K562 (cell line): ENCODE data around the gene GTSE1. TPM values are rescaled to one million over a fixed set of nuclear protein-coding genes. Genes with fewer than 3 reads are reported as not detected.

Experiments used
- BCL6 ChIP-seq: fragments of 250-450 bp; sonication (Bioruptor Pico); IDR thresholded peaks from 2 replicates; pipeline ENCODE4 v1.4.0; 2020
- CREBBP ChIP-seq: IDR thresholded peaks from one replicate; pipeline ENCODE4 v1.6.1; 2012; ENCODE audit warnings: low read depth, mild to moderate bottlenecking, control low read depth, inconsistent platforms, low read length
- FOXP1 ChIP-seq: sonication (generic); formaldehyde crosslinking; IDR thresholded peaks from 2 replicates; pipeline ENCODE4 v1.8.0; 2022; ENCODE audit warnings: mild to moderate bottlenecking, missing genetic modification reagents
- HDAC3 ChIP-seq: fragments of 450-650 bp; IDR thresholded peaks from 2 replicates; pipeline ENCODE4 v1.6.1; 2018; ENCODE audit warnings: borderline replicate concordance, mild to moderate bottlenecking, moderate library complexity; ENCODE audit not compliant: partially characterized antibody
- IRF2 ChIP-seq: sonication (generic); formaldehyde crosslinking; IDR thresholded peaks from 2 replicates; pipeline ENCODE4 v1.8.1; 2022; ENCODE audit warnings: mild to moderate bottlenecking, missing genetic modification reagents
- KAT2B ChIP-seq: IDR thresholded peaks from one replicate; pipeline ENCODE4 v1.6.1; 2012; ENCODE audit warnings: low read depth, mild to moderate bottlenecking, control low read depth, inconsistent platforms, low read length, moderate library complexity
- KAT7 ChIP-seq: sonication (generic); formaldehyde crosslinking; IDR thresholded peaks from 2 replicates; pipeline ENCODE4 v1.8.0; 2022; ENCODE audit warnings: missing genetic modification reagents, mild to moderate bottlenecking, borderline replicate concordance
- PHB ChIP-seq: fragments of 250-450 bp; sonication (Bioruptor Pico); IDR thresholded peaks from 2 replicates; pipeline ENCODE4 v1.5.0; 2021
- POLR2H ChIP-seq: IDR thresholded peaks from 2 replicates; pipeline ENCODE4 v1.6.1; 2016; ENCODE audit warnings: missing genetic modification characterization, low read depth, mild to moderate bottlenecking, control low read depth, missing compliant biosample characterization, moderate library complexity
- SIN3A ChIP-seq, 2 experiments: fragments of 150-350 bp in 1 of 2; IDR thresholded peaks; 2 replicates each; pipeline ENCODE4 v1.6.1; 2011 to 2016; ENCODE audit warnings: borderline replicate concordance in 2 of 2, low read depth in 2 of 2, low read length in 2 of 2, mild to moderate bottlenecking in 2 of 2, moderate library complexity in 2 of 2; ENCODE audit not compliant: control insufficient read depth in 1 of 2
- SMAD2 ChIP-seq: fragments of 150-350 bp; IDR thresholded peaks from 2 replicates; pipeline ENCODE4 v1.6.1; 2014; ENCODE audit warnings: low read depth, mild to moderate bottlenecking, low read length
- SMARCC2 ChIP-seq: fragments of 450-650 bp; IDR thresholded peaks from 2 replicates; pipeline ENCODE4 v1.6.1; 2017; ENCODE audit warnings: antibody characterized with exemption, moderate library complexity, mild to moderate bottlenecking, low read depth
- SREBF1 ChIP-seq: fragments of 150-350 bp; IDR thresholded peaks from 2 replicates; pipeline ENCODE4 v1.6.1; 2014; ENCODE audit warnings: antibody characterized with exemption, low read depth, low read length, borderline replicate concordance
- ZNF3 ChIP-seq: fragments of 250-450 bp; sonication (Bioruptor Pico); IDR thresholded peaks from 2 replicates; pipeline ENCODE4 v1.5.0; 2021; ENCODE audit warnings: mild to moderate bottlenecking, moderate library complexity
- ZNF586 ChIP-seq: fragments of 450-650 bp; formaldehyde crosslinking; conservative IDR thresholded peaks from 2 replicates; pipeline ENCODE4 v1.4.0; 2020; ENCODE audit warnings: mild to moderate bottlenecking, moderate library complexity
- polyA plus RNA-seq, 8 experiments: library from polyadenylated mRNA; depleted of rRNA in 4 of 8; stranded (reverse) in 5 of 8; unstranded in 3 of 8; fragments of >200 nt; fragmentation: Nextera tagmentation in 2 of 8; fragmentation: Illumina TruSeq in 1 of 8; extraction: Ambion mirVana in 2 of 8; extraction: Trizol in 1 of 8; gene quantifications; 2 replicates each; pipeline versions ENCODE4 v1.2.1 to v1.2.3, GENCODE V29; 2011 to 2014; ENCODE audit warnings: inconsistent platforms in 1 of 8, missing spikeins in 1 of 8
- total RNA-seq, 7 experiments: library from RNA; depleted of rRNA in 6 of 7; stranded (reverse); fragments of >200 nt in 6 of 7; fragmentation: Illumina TruSeq in 2 of 7; extraction: Trizol in 2 of 7; gene quantifications; 2 replicates each; pipeline versions ENCODE4 v1.2.1 to v1.2.3, GENCODE V29; 2011 to 2021; ENCODE audit warnings: low replicate concordance in 1 of 7
- TF ChIP-seq, protein P1 (sequence below): fragments of 450-650 bp; IDR thresholded peaks from 2 replicates; pipeline ENCODE4 v1.6.1; 2018; ENCODE audit warnings: mild to moderate bottlenecking, low read depth; ENCODE audit not compliant: partially characterized antibody
- TF ChIP-seq, protein P2 (sequence below): fragments of 450-650 bp; IDR thresholded peaks from 2 replicates; pipeline ENCODE4 v1.6.1; 2016; ENCODE audit warnings: antibody characterized with exemption
- TF ChIP-seq, protein P3 (sequence below): fragments of 250-450 bp; sonication (Bioruptor Pico); IDR thresholded peaks from 2 replicates; pipeline ENCODE4 v1.9.0; 2021; ENCODE audit warnings: mild to moderate bottlenecking
- TF ChIP-seq, protein P4 (sequence below), 2 experiments: fragments of 450-650 bp in 1 of 2; sonication (generic) in 1 of 2; formaldehyde crosslinking; conservative IDR thresholded peaks; 2 replicates each; pipeline versions ENCODE4 v1.4.0 to v1.8.1; 2020 to 2022; ENCODE audit warnings: mild to moderate bottlenecking in 1 of 2, missing genetic modification reagents in 1 of 2
- TF ChIP-seq, protein P5 (sequence below): sonication (generic); formaldehyde crosslinking; IDR thresholded peaks from 2 replicates; pipeline ENCODE4 v1.8.1; 2022; ENCODE audit warnings: missing genetic modification reagents
- TF ChIP-seq, protein P6 (sequence below): sonication (generic); formaldehyde crosslinking; IDR thresholded peaks from 2 replicates; pipeline ENCODE4 v1.8.0; 2022; ENCODE audit warnings: missing genetic modification reagents, mild to moderate bottlenecking, borderline replicate concordance

GTSE1 gene
- total and polyA plus RNA-seq, 9 of the 15 experiments (the other 6 are each of a cell fraction or from before 2014, with no cell fraction given) = 2.5 to 22.5 (median 12.9) TPM

DNA sequence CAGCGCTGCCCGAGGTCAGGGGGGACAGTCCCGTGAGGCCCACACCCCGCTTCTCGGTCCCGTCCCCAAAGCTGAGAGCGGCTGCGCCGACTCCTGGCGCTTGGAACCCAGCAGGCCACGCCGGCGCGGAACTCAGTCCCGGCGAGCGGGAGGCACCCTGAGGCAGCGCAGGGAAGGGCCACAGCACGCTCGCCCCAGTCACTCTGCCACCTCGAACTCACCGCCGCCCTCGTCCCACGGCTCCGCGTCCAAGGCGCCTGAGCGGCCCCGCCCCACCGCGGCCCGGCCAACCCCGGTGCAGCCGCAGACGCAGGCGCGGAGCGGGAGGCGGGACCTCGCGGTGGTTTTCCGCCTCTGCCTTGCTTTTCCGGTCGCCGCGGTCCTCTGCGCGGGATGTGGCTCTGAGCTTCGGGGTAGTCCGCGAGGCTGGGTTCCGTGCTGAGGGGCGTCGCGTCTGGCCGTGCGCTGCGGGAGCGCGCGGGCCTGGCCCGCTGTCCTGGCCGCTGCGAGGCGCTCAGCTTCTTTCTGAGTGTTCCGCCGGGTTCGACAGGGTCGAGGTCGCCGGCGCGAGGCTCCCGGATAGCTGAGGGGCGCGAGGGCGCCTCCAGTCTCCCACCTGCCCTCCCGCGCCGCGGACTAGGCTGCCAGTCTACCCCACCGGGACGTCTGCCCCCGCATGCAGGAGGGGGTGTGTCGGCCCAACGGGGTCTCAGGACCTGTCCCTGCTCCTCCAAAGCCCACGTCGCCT lies 46.5 kb upstream of the GTSE1 start, which contains the start of gene CDPF1 (continued):
- TF ChIP-seq, protein P1, sequence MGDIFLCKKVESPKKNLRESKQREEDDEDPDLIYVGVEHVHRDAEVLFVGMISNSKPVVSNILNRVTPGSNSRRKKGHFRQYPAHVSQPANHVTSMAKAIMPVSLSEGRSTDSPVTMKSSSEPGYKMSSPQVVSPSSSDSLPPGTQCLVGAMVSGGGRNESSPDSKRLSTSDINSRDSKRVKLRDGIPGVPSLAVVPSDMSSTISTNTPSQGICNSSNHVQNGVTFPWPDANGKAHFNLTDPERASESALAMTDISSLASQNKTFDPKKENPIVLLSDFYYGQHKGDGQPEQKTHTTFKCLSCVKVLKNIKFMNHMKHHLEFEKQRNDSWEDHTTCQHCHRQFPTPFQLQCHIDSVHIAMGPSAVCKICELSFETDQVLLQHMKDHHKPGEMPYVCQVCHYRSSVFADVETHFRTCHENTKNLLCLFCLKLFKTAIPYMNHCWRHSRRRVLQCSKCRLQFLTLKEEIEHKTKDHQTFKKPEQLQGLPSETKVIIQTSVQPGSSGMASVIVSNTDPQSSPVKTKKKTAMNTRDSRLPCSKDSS = no peak
- TF ChIP-seq, protein P2, sequence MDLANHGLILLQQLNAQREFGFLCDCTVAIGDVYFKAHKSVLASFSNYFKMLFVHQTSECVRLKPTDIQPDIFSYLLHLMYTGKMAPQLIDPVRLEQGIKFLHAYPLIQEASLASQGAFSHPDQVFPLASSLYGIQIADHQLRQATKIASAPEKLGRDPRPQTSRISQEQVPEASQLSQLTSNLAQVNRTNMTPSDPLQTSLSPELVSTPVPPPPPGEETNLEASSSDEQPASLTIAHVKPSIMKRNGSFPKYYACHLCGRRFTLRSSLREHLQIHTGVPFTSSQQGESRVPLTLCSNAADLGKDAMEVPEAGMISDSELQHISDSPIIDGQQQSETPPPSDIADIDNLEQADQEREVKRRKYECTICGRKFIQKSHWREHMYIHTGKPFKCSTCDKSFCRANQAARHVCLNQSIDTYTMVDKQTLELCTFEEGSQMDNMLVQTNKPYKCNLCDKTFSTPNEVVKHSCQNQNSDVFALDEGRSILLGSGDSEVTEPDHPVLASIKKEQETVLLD = no peak
- TF ChIP-seq POLR2H (tag) (peak; percentile 73), KAT7 (CRISPR knock-in tag) (0 out of 2 replicates have a peak, but pooled peaks have one; percentile 22), HDAC3 (no peak), SIN3A (IDR thresholded peaks at IDR 0.05; ENCODE audit: borderline replicate concordance in 2 of 2, control insufficient read depth in 1 of 2, low read depth in 2 of 2, low read length in 2 of 2) (no peak; a peak in 1 of 4 replicates), IRF2 (CRISPR knock-in tag) (no peak), ZNF586 (CRISPR knock-in tag) (no peak), PHB (CRISPR knock-in tag) (no peak), KAT2B (no peak), ZNF3 (CRISPR knock-in tag) (no peak), BCL6 (CRISPR knock-in tag) (no peak), SREBF1 (no peak), CREBBP (no peak), FOXP1 (no peak), SMAD2 (no peak), SMARCC2 (no peak)
- TF ChIP-seq, protein P3, sequence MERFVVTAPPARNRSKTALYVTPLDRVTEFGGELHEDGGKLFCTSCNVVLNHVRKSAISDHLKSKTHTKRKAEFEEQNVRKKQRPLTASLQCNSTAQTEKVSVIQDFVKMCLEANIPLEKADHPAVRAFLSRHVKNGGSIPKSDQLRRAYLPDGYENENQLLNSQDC (CRISPR knock-in tag) = no peak
- TF ChIP-seq, protein P4, sequence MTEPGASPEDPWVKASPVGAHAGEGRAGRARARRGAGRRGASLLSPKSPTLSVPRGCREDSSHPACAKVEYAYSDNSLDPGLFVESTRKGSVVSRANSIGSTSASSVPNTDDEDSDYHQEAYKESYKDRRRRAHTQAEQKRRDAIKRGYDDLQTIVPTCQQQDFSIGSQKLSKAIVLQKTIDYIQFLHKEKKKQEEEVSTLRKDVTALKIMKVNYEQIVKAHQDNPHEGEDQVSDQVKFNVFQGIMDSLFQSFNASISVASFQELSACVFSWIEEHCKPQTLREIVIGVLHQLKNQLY (CRISPR knock-in tag; conservative IDR thresholded peaks at IDR 0.05) = no peak
- TF ChIP-seq, protein P5, sequence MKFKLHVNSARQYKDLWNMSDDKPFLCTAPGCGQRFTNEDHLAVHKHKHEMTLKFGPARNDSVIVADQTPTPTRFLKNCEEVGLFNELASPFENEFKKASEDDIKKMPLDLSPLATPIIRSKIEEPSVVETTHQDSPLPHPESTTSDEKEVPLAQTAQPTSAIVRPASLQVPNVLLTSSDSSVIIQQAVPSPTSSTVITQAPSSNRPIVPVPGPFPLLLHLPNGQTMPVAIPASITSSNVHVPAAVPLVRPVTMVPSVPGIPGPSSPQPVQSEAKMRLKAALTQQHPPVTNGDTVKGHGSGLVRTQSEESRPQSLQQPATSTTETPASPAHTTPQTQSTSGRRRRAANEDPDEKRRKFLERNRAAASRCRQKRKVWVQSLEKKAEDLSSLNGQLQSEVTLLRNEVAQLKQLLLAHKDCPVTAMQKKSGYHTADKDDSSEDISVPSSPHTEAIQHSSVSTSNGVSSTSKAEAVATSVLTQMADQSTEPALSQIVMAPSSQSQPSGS (CRISPR knock-in tag) = no peak
- TF ChIP-seq, protein P6, sequence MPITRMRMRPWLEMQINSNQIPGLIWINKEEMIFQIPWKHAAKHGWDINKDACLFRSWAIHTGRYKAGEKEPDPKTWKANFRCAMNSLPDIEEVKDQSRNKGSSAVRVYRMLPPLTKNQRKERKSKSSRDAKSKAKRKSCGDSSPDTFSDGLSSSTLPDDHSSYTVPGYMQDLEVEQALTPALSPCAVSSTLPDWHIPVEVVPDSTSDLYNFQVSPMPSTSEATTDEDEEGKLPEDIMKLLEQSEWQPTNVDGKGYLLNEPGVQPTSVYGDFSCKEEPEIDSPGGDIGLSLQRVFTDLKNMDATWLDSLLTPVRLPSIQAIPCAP (CRISPR knock-in tag) = no peak
